H1 (cell line): ENCODE results near the gene TRHDE. TPM values are rescaled to one million over a fixed set of nuclear protein-coding genes. Genes with fewer than 3 reads are reported as not detected.

Source experiments
- CTCF ChIA-PET: fragments of 300-600 bp; sonication (Branson Sonifier 250); formaldehyde crosslinking; loops from one replicate; lab custom pipeline; 2021; ENCODE audit not compliant: partially characterized antibody; lab: Charles Lee
- POLR2A ChIA-PET: fragments of 300-600 bp; sonication (Branson Sonifier 250); formaldehyde crosslinking; loops from one replicate; lab custom pipeline; 2021; ENCODE audit warnings: inconsistent platforms; ENCODE audit not compliant: partially characterized antibody; lab: Charles Lee
- DNase-seq, 2 experiments: peaks; one replicate each; pipeline versions ENCODE4 v3.0.0 to v3.0.0-alpha.2; 2010 to 2022; ENCODE audit warnings: low spot score in 2 of 2, low read depth in 1 of 2, mixed read lengths in 1 of 2
- FAIRE-seq: peaks from 2 replicates; lab custom pipeline; 2011; peaks lifted over from hg19 to GRCh38; lab: Jason Lieb, UNC
- H2AFZ ChIP-seq: 2 replicates; pipeline ENCODE4 v1.8.1; 2012; ENCODE audit warnings: low read length, inconsistent platforms
- H2AK5ac ChIP-seq: 2 replicates; pipeline ENCODE4 v1.6.1; 2013; ENCODE audit warnings: low read depth, low read length
- H2BK120ac ChIP-seq: replicated peaks from 2 replicates; pipeline ENCODE3; 2013; ENCODE audit warnings: low read depth, low read length, inconsistent platforms
- H2BK12ac ChIP-seq: 2 replicates; pipeline ENCODE4 v1.6.1; 2013; ENCODE audit warnings: low read depth, low read length
- H2BK15ac ChIP-seq: 2 replicates; pipeline ENCODE4 v1.6.1; 2013; ENCODE audit warnings: low read length
- H2BK20ac ChIP-seq: 2 replicates; pipeline ENCODE4 v1.6.1; 2013; ENCODE audit warnings: low read length
- H2BK5ac ChIP-seq: 2 replicates; pipeline ENCODE4 v1.6.1; 2013; ENCODE audit warnings: low read depth, low read length
- H3K14ac ChIP-seq: 2 replicates; pipeline ENCODE4 v1.6.1; 2013; ENCODE audit warnings: inconsistent platforms; ENCODE audit not compliant: insufficient read length
- H3K18ac ChIP-seq: 2 replicates; pipeline ENCODE4 v1.6.1; 2013; ENCODE audit warnings: low read length; ENCODE audit errors: extremely low read depth
- H3K23ac ChIP-seq: 2 replicates; pipeline ENCODE4 v1.6.1; 2013; ENCODE audit warnings: inconsistent platforms; ENCODE audit not compliant: insufficient read length
- H3K23me2 ChIP-seq: 2 replicates; pipeline ENCODE4 v1.6.1; 2013; ENCODE audit warnings: low read depth, low read length
- H3K27ac ChIP-seq: 2 replicates; pipeline ENCODE4 v1.6.1; 2011; ENCODE audit warnings: low read depth, low read length, inconsistent platforms
- H3K27me3 ChIP-seq, 4 experiments: replicated peaks in 1 of 4; 1 replicate in 1 of 4; 2 replicates in 3 of 4; pipeline versions ENCODE4 v1.6.1 to v1.8.1; 2011 to 2013; ENCODE audit warnings: low read length in 3 of 4, mild to moderate bottlenecking in 3 of 4, inconsistent platforms in 2 of 4, mixed read lengths in 2 of 4, moderate library complexity in 1 of 4; ENCODE audit not compliant: control insufficient read depth in 3 of 4, insufficient read depth in 3 of 4; ENCODE audit errors: extremely low read depth in 1 of 4
- H3K36me3 ChIP-seq, 4 experiments: 2 replicates each; pipeline versions ENCODE4 v1.6.1 to v1.8.1; 2011 to 2013; ENCODE audit warnings: mild to moderate bottlenecking in 4 of 4, low read length in 3 of 4, moderate library complexity in 2 of 4, control low read depth in 1 of 4, inconsistent platforms in 1 of 4; ENCODE audit not compliant: insufficient read depth in 4 of 4, control insufficient read depth in 2 of 4
- H3K4ac ChIP-seq: replicated peaks from 2 replicates; pipeline ENCODE3; 2013; ENCODE audit warnings: low read length, low read depth, mixed read lengths, inconsistent platforms; ENCODE audit not compliant: insufficient read length
- H3K4me1 ChIP-seq, 4 experiments: replicated peaks in 1 of 4; 1 replicate in 1 of 4; 2 replicates in 3 of 4; pipeline versions ENCODE4 v1.6.1 to v1.8.1; 2011 to 2013; ENCODE audit warnings: low read length in 3 of 4, inconsistent platforms in 2 of 4, mixed read lengths in 1 of 4; ENCODE audit not compliant: insufficient read depth in 4 of 4, control insufficient read depth in 3 of 4
- H3K4me2 ChIP-seq, 2 experiments: 2 replicates each; pipeline versions ENCODE4 v1.6.1 to v1.8.1; 2011 to 2013; ENCODE audit warnings: low read depth in 2 of 2, low read length in 2 of 2, control low read depth in 1 of 2, inconsistent platforms in 1 of 2, mild to moderate bottlenecking in 1 of 2; ENCODE audit not compliant: insufficient read depth in 1 of 2
- H3K4me3 ChIP-seq, 4 experiments: fragments of 200-600, 300-600 bp in 1 of 4; sonication (generic), shearing (Covaris generic), sonication (Bioruptor Twin) in 1 of 4; 2 replicates each; pipeline versions ENCODE4 v1.5.1 to v1.8.1; 2011 to 2016; ENCODE audit warnings: low read length in 4 of 4, low read depth in 3 of 4, control low read depth in 2 of 4, inconsistent platforms in 2 of 4, mild to moderate bottlenecking in 2 of 4, mixed read lengths in 1 of 4, moderate library complexity in 1 of 4; ENCODE audit not compliant: insufficient read depth in 2 of 4; ENCODE audit errors: extremely low read depth in 1 of 4
- H3K56ac ChIP-seq: replicated peaks from 2 replicates; pipeline ENCODE3; 2013; ENCODE audit warnings: low read depth, mild to moderate bottlenecking, mixed read lengths, low read length, inconsistent platforms; ENCODE audit not compliant: insufficient read length
- H3K79me1 ChIP-seq: 2 replicates; pipeline ENCODE4 v1.6.1; 2013; ENCODE audit warnings: low read depth, low read length, control low read depth
- H3K79me2 ChIP-seq, 2 experiments: 2 replicates each; pipeline versions ENCODE4 v1.6.1 to v1.8.1; 2012 to 2013; ENCODE audit warnings: low read length in 2 of 2, mild to moderate bottlenecking in 2 of 2, inconsistent platforms in 1 of 2; ENCODE audit not compliant: insufficient read depth in 2 of 2, control insufficient read depth in 1 of 2
- H3K9ac ChIP-seq, 4 experiments: replicated peaks in 1 of 4; 1 replicate in 1 of 4; 2 replicates in 3 of 4; pipeline versions ENCODE4 v1.6.1 to v1.8.1; 2011 to 2013; ENCODE audit warnings: low read depth in 3 of 4, low read length in 3 of 4, control low read depth in 2 of 4, mild to moderate bottlenecking in 2 of 4, moderate library complexity in 2 of 4, inconsistent platforms in 1 of 4; ENCODE audit errors: extremely low read depth in 1 of 4
- H3K9me3 ChIP-seq, 2 experiments: 2 replicates each; pipeline versions ENCODE4 v1.6.1 to v1.8.1; 2012 to 2013; ENCODE audit warnings: mild to moderate bottlenecking in 2 of 2, moderate library complexity in 2 of 2, control low read depth in 1 of 2, inconsistent platforms in 1 of 2, low read depth in 1 of 2, low read length in 1 of 2, mixed read lengths in 1 of 2; ENCODE audit not compliant: insufficient read depth in 2 of 2
- H4K20me1 ChIP-seq, 2 experiments: replicated peaks in 1 of 2; 2 replicates each; pipeline versions ENCODE3 to v1.8.1; 2011 to 2013; ENCODE audit warnings: inconsistent platforms in 2 of 2, low read length in 2 of 2, mild to moderate bottlenecking in 1 of 2; ENCODE audit not compliant: insufficient read depth in 2 of 2, control insufficient read depth in 1 of 2
- H4K5ac ChIP-seq: 2 replicates; pipeline ENCODE4 v1.6.1; 2013; ENCODE audit warnings: low read length, low read depth, mixed read lengths, inconsistent platforms; ENCODE audit not compliant: insufficient read length
- H4K8ac ChIP-seq: 2 replicates; pipeline ENCODE4 v1.8.0; 2013; ENCODE audit warnings: mild to moderate bottlenecking, moderate library complexity, low read length, inconsistent platforms; ENCODE audit not compliant: insufficient read depth; ENCODE audit errors: extremely low read depth
- H4K91ac ChIP-seq: replicated peaks from 2 replicates; pipeline ENCODE3; 2013; ENCODE audit warnings: low read length, mixed read lengths, inconsistent platforms; ENCODE audit not compliant: insufficient read length
- CTBP2 ChIP-seq: IDR thresholded peaks from 2 replicates; pipeline ENCODE4 v1.7.0; 2011; ENCODE audit warnings: borderline replicate concordance, mild to moderate bottlenecking, moderate library complexity, mixed read lengths, low read length; ENCODE audit not compliant: insufficient read depth, insufficient read length
- E2F6 ChIP-seq: IDR thresholded peaks from 2 replicates; pipeline ENCODE4 v1.6.1; 2012; ENCODE audit warnings: inconsistent platforms
- PHF8 ChIP-seq: fragments of 200-600 bp; sonication (generic); conservative IDR thresholded peaks from 2 replicates; pipeline ENCODE4 v1.7.1; 2012; ENCODE audit warnings: low read depth, mild to moderate bottlenecking, inconsistent platforms, low read length, moderate library complexity
- TCF12 ChIP-seq: IDR thresholded peaks from 2 replicates; pipeline ENCODE4 v1.6.1; 2011; ENCODE audit warnings: low read depth, mild to moderate bottlenecking, low read length
- YY1 ChIP-seq: IDR thresholded peaks from 2 replicates; pipeline ENCODE4 v1.6.1; 2011; ENCODE audit warnings: low read depth, mild to moderate bottlenecking, low read length
- polyA plus RNA-seq, 7 experiments: library from polyadenylated mRNA; depleted of rRNA in 3 of 7; stranded (reverse) in 5 of 7; unstranded in 2 of 7; fragments of >200 nt in 5 of 7; fragments of 200-250 nt in 2 of 7; gene quantifications; 1 replicate in 5 of 7; 2 replicates in 1 of 7; 4 replicates in 1 of 7; pipeline versions ENCODE4 v1.2.1 to v1.2.3, GENCODE V29; 2011 to 2013; ENCODE audit warnings: missing spikeins in 2 of 7, mixed read lengths in 2 of 7
- total RNA-seq: library from RNA; stranded (reverse); fragmentation: NEBNext Ultra II Directional; extraction: Animal tissue kit (Norgen Biotek cat#: 25700); gene quantifications from 2 replicates; pipeline ENCODE4 v1.2.1, GENCODE V29; 2021
- TF ChIP-seq, protein P1 (sequence below): IDR thresholded peaks from 2 replicates; pipeline ENCODE4 v1.6.1; 2012; ENCODE audit warnings: low read length, inconsistent platforms

Gene TRHDE
- total and polyA plus RNA-seq, 2 of the 8 experiments (the other 6 are each of a cell fraction or from before 2014, with no cell fraction given), result 1.3 to 5.0 TPM

GRCh38 chr12:72448805-72449204 is 176.6 kb downstream of the TRHDE start (continued):
- TF ChIP-seq TCF12, result no peak

GRCh38 chr12:72453066-72453465 is 180.9 kb downstream of the TRHDE start:
- DNase-seq, result no peak
- no peak overlapping the region for H3K23ac ChIP-seq
- no peak overlapping the region for H2BK20ac ChIP-seq
- H3K36me3 ChIP-seq, result no peaks in the 10 kb centered on the region; a peak in 2 of 8 replicates
- no peak overlapping the region for H2BK15ac ChIP-seq
- H3K9me3 ChIP-seq, result peaks cover 13 to 19% of the 10 kb centered on the region in 2 experiments
- no peak overlapping the region for H4K8ac ChIP-seq
- FAIRE-seq, result no peak
- H3K4me1 ChIP-seq, result 0 out of 7 replicates have a peak, but pooled peaks cover 0 to 2% (median 0%) of the 10 kb centered on the region in 4 experiments
- no peak overlapping the region for H2AFZ ChIP-seq
- no peak overlapping the region for H4K91ac ChIP-seq
- no peak overlapping the region for H3K56ac ChIP-seq
- ChIA-PET POLR2A (no interaction called here), CTCF (no interaction called here)
- no peaks in the 10 kb centered on the region for H3K23me2 ChIP-seq
- no peak overlapping the region for H4K5ac ChIP-seq
- no peak overlapping the region for H2BK120ac ChIP-seq
- no peaks in the 10 kb centered on the region for H3K79me1 ChIP-seq
- H2BK12ac ChIP-seq, result no peak overlapping the region
- no peaks in the 10 kb centered on the region for H4K20me1 ChIP-seq
- H3K27ac ChIP-seq, result no peak overlapping the region
- H3K27me3 ChIP-seq, result no peaks in the 10 kb centered on the region
- no peak overlapping the region for H2BK5ac ChIP-seq
- H3K18ac ChIP-seq, result no peak overlapping the region
- H3K9ac ChIP-seq, result no peak overlapping the region
- H3K79me2 ChIP-seq, result no peaks in the 10 kb centered on the region
- no peak overlapping the region for H2AK5ac ChIP-seq
- H3K4me2 ChIP-seq, result no peak overlapping the region
- H3K4ac ChIP-seq, result no peak overlapping the region
- H3K4me3 ChIP-seq, result no peak overlapping the region
- no peak overlapping the region for H3K14ac ChIP-seq
- TF ChIP-seq E2F6, result no peak
- TF ChIP-seq YY1, result no peak
- TF ChIP-seq, protein P1, sequence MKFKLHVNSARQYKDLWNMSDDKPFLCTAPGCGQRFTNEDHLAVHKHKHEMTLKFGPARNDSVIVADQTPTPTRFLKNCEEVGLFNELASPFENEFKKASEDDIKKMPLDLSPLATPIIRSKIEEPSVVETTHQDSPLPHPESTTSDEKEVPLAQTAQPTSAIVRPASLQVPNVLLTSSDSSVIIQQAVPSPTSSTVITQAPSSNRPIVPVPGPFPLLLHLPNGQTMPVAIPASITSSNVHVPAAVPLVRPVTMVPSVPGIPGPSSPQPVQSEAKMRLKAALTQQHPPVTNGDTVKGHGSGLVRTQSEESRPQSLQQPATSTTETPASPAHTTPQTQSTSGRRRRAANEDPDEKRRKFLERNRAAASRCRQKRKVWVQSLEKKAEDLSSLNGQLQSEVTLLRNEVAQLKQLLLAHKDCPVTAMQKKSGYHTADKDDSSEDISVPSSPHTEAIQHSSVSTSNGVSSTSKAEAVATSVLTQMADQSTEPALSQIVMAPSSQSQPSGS, result no peak
- no peak for TF ChIP-seq CTBP2
- TF ChIP-seq PHF8, result no peak
